SJSA1 (cell line): ENCODE measurements around the gene NF1. TPM values are rescaled to one million over a fixed set of nuclear protein-coding genes. Genes with fewer than 3 reads are reported as not detected.

Experiments used
- DNase-seq, 2 experiments: peaks; one replicate each; pipeline ENCODE4 v3.0.0-alpha.2; 2015 to 2020; ENCODE audit warnings: low spot score in 2 of 2, low read depth in 1 of 2
- H3K27ac ChIP-seq: fragments of 250-450 bp; sonication (Bioruptor Pico); 2 replicates; pipeline ENCODE4 v1.5.1; 2020; ENCODE audit warnings: mild to moderate bottlenecking, moderate library complexity
- H3K27me3 ChIP-seq: fragments of 250-450 bp; sonication (Bioruptor Pico); replicated peaks from 2 replicates; pipeline ENCODE4 v1.5.1; 2020; ENCODE audit warnings: mild to moderate bottlenecking, moderate library complexity
- H3K36me3 ChIP-seq: fragments of 250-450 bp; sonication (Bioruptor Pico); 2 replicates; pipeline ENCODE4 v1.5.1; 2020; ENCODE audit warnings: mild to moderate bottlenecking
- H3K4me1 ChIP-seq: fragments of 250-450 bp; sonication (Bioruptor Pico); replicated peaks from 2 replicates; pipeline ENCODE4 v1.6.1; 2021; ENCODE audit warnings: mild to moderate bottlenecking
- H3K4me3 ChIP-seq: fragments of 250-450 bp; sonication (Bioruptor Pico); 2 replicates; pipeline ENCODE4 v1.5.1; 2020; ENCODE audit warnings: mild to moderate bottlenecking
- H3K9me3 ChIP-seq: fragments of 250-450 bp; sonication (Bioruptor Pico); replicated peaks from 2 replicates; pipeline ENCODE4 v1.5.1; 2020; ENCODE audit warnings: mild to moderate bottlenecking
- total RNA-seq: library from RNA; depleted of rRNA; stranded (reverse); fragments of >200 nt; shearing (Covaris generic); gene quantifications from 2 replicates; pipeline ENCODE4 v1.2.3, GENCODE V29; 2014

Gene NF1
- total RNA-seq, 1 experiment from 2014 or later = 30.3 TPM

DNA sequence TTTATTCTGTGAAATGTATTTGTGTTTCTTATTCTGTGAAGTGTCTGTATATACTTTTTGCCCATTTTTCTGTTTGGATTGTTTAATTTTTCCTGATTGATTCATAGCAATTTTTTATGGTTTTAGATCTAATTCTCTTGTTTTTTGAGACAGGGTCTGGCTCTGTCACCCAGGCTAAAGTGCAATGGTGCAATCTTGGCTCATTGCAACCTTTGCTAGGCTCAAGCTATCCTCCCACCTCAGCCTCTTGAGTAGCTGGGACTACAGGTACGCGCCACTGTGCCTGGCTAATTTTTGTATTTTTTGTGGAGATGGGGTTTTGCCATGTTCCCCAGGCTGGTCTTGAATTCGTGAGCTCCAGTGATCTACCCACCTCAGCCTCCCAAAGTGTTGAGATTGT, 31.5 kb downstream of the NF1 start:
- DNase-seq = no peak
- Histone ChIP-seq H3K4me1 (no peaks in the 10 kb centered on the region), H3K36me3 (0 out of 2 replicates have a peak, but pooled peaks cover 5% of the 10 kb centered on the region), H3K4me3 (no peak overlapping the region), H3K9me3 (no peaks in the 10 kb centered on the region), H3K27ac (no peak overlapping the region), H3K27me3 (no peaks in the 10 kb centered on the region)

DNA sequence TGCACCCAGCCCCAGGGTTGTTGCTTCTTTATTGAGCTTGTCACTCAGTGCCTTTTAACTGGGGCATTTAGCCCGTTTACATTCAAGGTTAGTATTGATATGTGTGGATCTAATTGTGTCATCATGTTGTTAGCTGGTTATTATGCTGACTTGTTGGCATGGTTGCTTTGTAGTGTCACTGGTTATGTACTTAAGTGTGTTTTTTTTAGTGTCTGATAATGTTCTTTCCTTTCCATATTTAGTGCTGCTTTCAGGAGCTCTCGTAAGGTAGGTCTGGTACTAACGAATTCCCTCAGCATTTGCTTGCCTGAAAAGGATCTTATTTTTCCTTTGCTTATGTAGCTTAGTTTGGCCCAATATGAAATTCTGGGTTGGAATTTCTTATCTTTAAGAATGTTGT, 33.5 kb downstream of the NF1 start:
- Histone ChIP-seq H3K4me3 (no peak overlapping the region), H3K4me1 (no peaks in the 10 kb centered on the region), H3K9me3 (no peaks in the 10 kb centered on the region), H3K27me3 (no peaks in the 10 kb centered on the region), H3K36me3 (peaks cover 5% of the 10 kb centered on the region; the same call in 1 of the 2 replicates), H3K27ac (no peak overlapping the region)
- DNase-seq = no peak

DNA sequence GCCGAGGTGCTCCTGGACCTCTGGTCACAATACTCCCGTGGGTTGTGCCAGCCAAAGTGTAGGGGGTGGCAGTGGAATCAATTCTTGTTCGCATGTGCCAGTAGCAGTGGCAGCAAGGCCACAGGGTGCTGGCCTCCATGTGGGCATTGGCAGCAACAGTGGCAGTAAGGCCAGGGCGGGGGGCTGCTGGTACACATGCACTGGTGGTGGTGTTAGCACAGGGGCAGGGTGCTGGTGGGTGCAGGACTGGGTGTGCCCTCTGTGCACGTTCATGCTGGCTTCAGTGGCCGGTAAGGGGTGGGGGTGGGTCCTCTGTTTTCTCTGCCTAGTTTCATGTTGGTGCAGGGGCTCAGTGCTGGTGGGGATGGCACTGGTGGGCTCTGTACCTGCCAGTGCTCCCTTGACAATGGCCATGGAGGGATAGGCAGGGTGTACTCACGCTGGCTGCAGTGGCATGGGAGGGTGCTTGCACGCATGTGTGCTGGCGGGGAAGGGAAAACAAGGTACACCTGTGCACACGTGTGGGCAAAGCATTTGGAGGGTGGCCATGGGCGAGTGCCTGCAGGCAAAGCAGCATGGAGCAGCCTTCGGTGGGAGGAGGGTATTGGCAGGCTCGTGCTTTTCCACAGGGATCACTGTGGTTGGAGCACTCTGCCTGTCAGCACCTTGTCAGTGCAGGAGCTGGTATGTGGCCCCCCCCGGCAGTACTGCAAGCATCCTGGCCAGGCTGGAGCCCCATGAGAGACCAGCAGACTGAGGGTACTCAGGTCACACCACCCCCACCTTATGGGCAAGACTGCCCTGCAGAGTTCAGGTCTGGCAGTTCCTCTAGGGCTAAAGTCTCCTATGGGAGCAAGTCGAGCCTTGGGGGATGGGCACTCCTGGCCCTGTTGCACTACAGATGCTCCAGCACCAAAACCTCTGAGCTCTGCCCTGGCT, 35.8 kb downstream of the NF1 start:
- Histone ChIP-seq H3K27ac (no peak overlapping the region), H3K36me3 (peaks cover 5% of the 10 kb centered on the region; the same call in 1 of the 2 replicates), H3K9me3 (no peaks in the 10 kb centered on the region), H3K27me3 (no peaks in the 10 kb centered on the region), H3K4me1 (no peaks in the 10 kb centered on the region), H3K4me3 (no peak overlapping the region)
- DNase-seq = no peak

DNA sequence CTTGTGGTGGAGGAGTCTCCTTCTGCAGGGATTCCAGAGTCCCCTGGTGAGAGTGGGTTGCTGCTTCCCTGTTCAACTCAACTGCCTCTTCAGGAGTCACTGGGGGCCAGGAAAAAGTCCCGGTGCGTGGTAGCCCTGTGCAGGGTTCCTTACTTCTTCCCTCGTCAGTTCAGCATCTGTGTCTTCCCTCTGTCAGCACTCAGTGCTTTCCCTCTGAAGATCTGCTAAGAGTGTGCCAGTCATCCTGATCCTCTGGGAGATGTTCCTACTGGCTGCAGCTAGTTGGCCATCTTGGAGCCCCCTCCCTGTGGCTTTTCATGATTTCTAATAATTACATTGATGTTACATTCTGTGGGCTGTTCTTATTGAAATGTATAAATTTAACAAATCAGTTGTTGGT, 36.5 kb downstream of the NF1 start:
- H3K27me3 ChIP-seq = no peaks in the 10 kb centered on the region
- no peaks in the 10 kb centered on the region for H3K9me3 ChIP-seq
- no peaks in the 10 kb centered on the region for H3K4me1 ChIP-seq
- no peak for DNase-seq
- peaks cover 3% of the 10 kb centered on the region; the same call in 1 of the 2 replicates for H3K36me3 ChIP-seq
- no peak overlapping the region for H3K4me3 ChIP-seq
- no peak overlapping the region for H3K27ac ChIP-seq

DNA sequence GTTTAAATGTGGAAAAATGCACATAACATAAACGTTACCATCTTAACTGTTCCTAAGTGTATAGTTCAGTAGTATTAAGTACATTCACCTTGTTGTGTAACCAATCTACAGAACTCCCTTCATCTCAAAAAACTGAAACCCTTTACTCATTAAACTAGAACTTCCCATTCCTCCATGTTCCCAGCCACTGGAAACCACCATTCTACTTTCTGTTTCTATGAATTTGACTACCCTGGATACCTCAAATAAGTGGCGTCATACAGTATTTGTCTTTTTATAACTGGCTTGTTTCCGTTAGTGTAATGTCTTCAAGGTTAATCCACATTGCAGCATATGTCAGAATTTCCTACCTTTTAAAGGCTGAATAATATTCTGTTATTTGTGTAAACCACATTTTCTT, 38.2 kb downstream of the NF1 start:
- Histone ChIP-seq H3K27me3 (no peaks in the 10 kb centered on the region), H3K4me3 (no peak overlapping the region), H3K27ac (no peak overlapping the region), H3K36me3 (peaks cover 8% of the 10 kb centered on the region), H3K4me1 (no peaks in the 10 kb centered on the region), H3K9me3 (no peaks in the 10 kb centered on the region)
- no peak for DNase-seq

DNA sequence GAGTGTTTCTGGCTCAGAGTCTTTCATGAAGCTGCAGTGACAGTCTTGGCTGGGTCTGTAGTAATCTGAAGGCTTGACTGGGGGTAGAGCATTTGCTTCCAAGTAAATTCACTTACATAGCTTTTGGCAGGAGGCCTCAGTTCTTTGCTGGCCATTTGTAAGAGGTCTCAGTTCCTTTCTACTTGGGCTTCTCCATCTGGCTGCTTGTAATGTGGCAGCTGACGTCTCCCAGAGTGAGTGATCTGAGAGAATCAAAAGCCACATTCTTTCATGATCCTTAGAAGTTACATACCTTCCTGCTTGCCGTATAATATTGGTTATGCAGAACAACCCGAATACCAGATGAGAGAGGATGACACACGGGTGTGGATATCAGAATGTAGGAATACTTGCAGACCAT, 39.8 kb downstream of the NF1 start:
- peaks cover 4% of the 10 kb centered on the region for H3K4me1 ChIP-seq
- no peak for DNase-seq
- no peak overlapping the region for H3K4me3 ChIP-seq
- H3K27ac ChIP-seq = no peak overlapping the region
- peaks cover 15% of the 10 kb centered on the region for H3K36me3 ChIP-seq
- no peaks in the 10 kb centered on the region for H3K9me3 ChIP-seq
- H3K27me3 ChIP-seq = no peaks in the 10 kb centered on the region

DNA sequence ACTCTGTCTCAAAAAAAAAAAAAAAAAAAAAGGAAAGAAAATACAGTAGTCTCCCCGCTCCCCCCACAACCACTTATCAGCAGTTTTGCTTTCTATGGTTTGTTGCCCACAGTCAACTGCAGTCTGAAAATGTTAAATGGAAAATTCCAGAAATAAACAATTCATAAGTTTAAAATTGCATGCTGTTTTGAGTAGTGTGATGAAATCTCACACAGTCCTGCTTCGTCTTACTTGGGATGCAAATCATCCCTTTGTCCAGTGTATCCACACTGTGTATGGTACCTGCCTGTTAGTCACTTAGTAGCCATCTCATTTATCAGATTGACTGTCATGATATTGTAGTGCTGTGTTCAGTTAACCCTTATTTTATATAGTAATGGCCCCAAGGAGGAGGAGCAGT, 41.5 kb downstream of the NF1 start:
- no peak for DNase-seq
- Histone ChIP-seq H3K4me1 (peaks cover 4% of the 10 kb centered on the region), H3K9me3 (no peaks in the 10 kb centered on the region), H3K27ac (no peak overlapping the region), H3K4me3 (no peak overlapping the region), H3K27me3 (no peaks in the 10 kb centered on the region), H3K36me3 (peaks cover 18% of the 10 kb centered on the region)

DNA sequence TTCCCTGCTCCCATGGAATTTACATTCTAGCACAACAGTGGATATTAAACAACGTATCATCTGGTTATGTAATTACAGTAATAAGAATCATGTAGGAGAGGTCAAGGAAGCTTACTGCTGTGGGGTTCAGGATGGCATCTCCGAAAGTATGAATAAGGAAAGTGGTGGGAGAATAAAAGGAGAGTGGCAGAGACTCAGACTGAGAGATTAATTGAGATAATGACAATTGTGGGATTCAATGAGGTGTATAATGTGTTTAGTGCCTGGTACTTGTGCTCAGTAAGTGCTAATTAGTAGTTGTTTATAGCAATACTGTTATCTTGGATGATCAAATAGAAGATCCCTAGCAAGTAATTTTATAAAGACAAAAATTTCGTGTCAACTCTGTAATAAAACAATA, 45.3 kb downstream of the NF1 start:
- peaks cover 4% of the 10 kb centered on the region for H3K4me1 ChIP-seq
- peaks cover 26% of the 10 kb centered on the region for H3K36me3 ChIP-seq
- H3K9me3 ChIP-seq = no peaks in the 10 kb centered on the region
- no peak for DNase-seq
- H3K4me3 ChIP-seq = no peak overlapping the region
- no peaks in the 10 kb centered on the region for H3K27me3 ChIP-seq
- H3K27ac ChIP-seq = no peak overlapping the region

DNA sequence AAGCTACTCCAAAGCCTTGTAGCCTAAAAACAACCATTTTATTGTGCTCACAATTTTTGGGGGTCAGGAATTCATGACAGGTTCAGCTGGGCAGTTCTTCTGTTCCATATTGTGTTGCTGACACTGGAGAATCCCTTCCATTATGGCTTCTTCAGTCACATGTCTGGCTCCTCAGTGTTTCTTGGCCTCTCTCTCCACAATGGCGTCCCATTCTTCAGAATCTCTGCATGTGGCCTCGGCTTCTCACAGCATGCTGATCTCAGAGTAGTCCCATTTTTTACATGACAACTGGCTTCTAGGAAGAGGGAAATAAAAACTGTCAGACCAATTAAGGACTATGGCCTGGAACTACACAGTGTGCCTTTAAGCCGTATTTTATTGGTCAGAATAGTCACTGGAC, 49.7 kb downstream of the NF1 start:
- Histone ChIP-seq H3K4me1 (no peaks in the 10 kb centered on the region; the same call in 1 of the 2 replicates), H3K36me3 (peaks cover 19% of the 10 kb centered on the region), H3K4me3 (no peak overlapping the region), H3K9me3 (no peaks in the 10 kb centered on the region), H3K27ac (no peak overlapping the region), H3K27me3 (no peaks in the 10 kb centered on the region)
- no peak for DNase-seq

DNA sequence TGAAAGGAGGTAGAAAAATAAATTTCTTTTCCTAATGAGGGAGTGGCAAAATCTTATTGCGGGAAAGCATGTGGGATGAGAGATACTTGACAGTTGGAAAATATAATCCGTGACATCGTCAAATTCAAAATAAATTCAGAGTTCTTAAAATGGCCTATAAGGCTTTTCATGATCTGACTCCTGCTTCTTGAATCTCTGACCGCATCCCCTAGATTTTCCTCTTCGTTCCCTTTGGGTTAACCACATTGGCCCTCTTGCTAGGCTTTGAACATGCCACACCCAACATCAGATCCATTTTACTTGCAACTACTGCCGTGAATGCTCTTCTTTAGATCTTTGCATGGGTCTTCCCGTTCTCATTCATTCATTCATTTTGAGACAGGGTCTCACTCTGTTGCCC, 50.1 kb downstream of the NF1 start:
- DNase-seq = no peak
- H3K4me3 ChIP-seq = no peak overlapping the region

DNA sequence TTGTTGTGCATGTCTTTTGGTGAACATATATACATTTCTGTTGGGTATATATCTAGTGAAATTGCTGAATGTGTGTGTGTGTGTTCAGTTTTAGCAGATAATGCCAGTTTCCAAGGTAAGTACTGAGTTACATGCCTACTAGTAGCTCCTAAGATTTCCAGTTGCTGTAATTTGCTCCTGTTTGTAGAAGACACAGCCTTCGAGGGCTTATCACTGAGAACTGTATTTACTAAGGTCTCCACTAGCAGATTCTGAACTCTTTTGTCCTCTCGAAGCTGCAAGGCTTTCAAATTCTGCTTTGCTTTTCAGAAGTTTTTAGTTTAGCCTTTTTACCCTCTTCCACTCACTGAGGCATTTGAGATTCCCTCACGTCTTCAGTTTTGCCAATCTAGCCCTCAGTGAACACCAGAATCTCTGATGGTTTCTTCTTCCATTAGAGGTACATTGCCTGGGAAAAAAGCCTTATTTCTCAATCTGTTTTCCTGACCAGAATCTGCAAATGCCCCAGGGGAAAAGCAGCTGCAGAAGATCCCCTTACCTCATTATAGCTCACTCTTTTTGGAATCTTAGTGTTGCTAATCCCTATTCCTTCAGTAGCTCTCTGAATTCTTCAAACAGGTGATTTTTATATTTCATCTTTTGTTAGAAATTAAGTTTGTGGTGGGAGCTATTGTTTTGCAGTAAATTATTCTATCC, 52.9 kb downstream of the NF1 start:
- DNase-seq = no peak
- Histone ChIP-seq H3K36me3 (peaks cover 12% of the 10 kb centered on the region), H3K9me3 (no peaks in the 10 kb centered on the region), H3K27me3 (no peaks in the 10 kb centered on the region), H3K4me3 (no peak overlapping the region), H3K27ac (no peak overlapping the region), H3K4me1 (no peaks in the 10 kb centered on the region)

More for the DNA sequence above, 50.1 kb downstream of the NF1 start:
- no peaks in the 10 kb centered on the region for H3K9me3 ChIP-seq
- H3K27ac ChIP-seq = no peak overlapping the region
- no peaks in the 10 kb centered on the region for H3K4me1 ChIP-seq
- no peaks in the 10 kb centered on the region for H3K27me3 ChIP-seq
- H3K36me3 ChIP-seq = peaks cover 15% of the 10 kb centered on the region

DNA sequence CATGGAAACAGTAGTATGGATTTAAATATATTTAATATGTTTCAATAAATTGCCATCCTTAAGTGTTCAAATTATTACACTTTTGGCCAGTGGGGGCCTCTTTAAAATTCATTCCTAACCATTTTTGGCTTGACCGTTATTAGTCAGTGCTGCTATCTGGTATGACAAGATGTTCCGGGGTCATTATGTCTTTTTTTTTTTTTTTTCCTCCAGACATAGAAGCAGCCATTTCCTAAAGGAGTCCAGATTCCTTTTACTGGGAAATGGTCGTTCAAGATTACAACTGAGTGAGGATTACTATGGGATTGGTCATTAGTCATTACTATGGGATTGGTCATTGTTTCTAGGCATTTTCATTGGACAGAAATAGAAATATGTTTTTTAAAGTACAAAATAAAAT, 53.4 kb downstream of the NF1 start:
- H3K36me3 ChIP-seq = peaks cover 12% of the 10 kb centered on the region
- no peak for DNase-seq
- no peak overlapping the region for H3K27ac ChIP-seq
- no peaks in the 10 kb centered on the region for H3K4me1 ChIP-seq
- H3K4me3 ChIP-seq = no peak overlapping the region
- no peaks in the 10 kb centered on the region for H3K9me3 ChIP-seq
- no peaks in the 10 kb centered on the region for H3K27me3 ChIP-seq

DNA sequence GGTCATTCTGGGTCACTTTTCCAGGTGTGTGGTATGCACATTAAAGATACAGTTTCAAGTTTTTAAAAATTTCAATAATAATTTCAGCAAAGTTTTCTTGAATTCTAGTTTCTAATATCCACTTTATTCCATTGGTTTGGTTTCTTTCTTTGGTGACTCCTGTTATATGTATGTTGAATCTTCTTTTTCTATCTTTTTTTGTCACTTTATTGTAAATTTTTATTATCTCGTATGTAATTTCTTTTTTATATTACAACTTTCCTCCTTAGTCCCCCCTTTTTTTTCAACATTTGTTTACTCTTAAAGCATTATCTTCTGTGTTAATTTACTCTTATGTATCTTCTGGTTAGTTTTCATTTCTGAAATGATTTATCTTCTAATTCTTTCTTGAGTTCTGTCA, 57.5 kb downstream of the NF1 start:
- H3K27me3 ChIP-seq = no peaks in the 10 kb centered on the region
- no peaks in the 10 kb centered on the region for H3K4me1 ChIP-seq
- H3K4me3 ChIP-seq = no peak overlapping the region
- no peak overlapping the region for H3K27ac ChIP-seq
- H3K9me3 ChIP-seq = no peaks in the 10 kb centered on the region
- H3K36me3 ChIP-seq = peaks cover 14% of the 10 kb centered on the region
- DNase-seq = no peak

DNA sequence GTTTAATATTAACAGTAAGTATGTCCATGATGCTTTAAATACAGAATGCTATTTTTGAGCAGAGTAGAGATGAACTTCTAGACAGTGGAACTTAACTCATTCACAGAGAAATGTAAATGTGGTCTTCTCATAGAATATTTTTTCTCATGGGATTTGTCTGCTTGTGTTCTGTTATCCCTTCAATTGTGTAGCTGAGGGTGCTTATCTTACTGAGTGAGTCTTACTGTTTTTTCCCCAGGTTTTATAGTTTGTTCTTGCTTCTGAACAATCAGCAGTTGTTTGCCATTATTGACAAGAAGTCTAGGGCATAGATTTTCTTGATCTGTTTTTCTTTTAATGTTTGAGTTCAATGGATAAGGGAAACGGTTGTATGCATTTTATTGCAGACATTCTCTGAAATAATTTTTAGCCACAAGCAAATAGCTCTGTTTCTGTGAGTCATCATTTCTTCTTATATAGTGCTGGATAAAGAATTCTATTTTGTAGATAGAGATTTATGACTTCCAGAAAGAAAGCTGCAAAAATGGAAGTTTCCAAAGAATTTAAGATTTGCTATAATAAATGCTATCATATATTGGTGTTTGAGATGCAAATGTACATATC, 60.5 kb downstream of the NF1 start:
- Histone ChIP-seq H3K4me3 (no peak overlapping the region), H3K36me3 (peaks cover 19% of the 10 kb centered on the region), H3K27ac (no peak overlapping the region), H3K4me1 (no peaks in the 10 kb centered on the region), H3K9me3 (no peaks in the 10 kb centered on the region), H3K27me3 (no peaks in the 10 kb centered on the region)
- DNase-seq = no peak
